Hepatocyte (in vitro differentiated cells): Measurements from ENCODE around the gene SHISA6. TPM values are rescaled to one million over a fixed set of nuclear protein-coding genes. Genes with fewer than 3 reads are reported as not detected.
"Not testable (repeated sequence)": the region's sequence is repeated elsewhere in the genome, so short reads cannot be mapped to it uniquely, and the experiment has no call there.

Experiments
- DNase-seq: peaks from one replicate; pipeline ENCODE4 v3.0.0-alpha.2; 2016; ENCODE audit warnings: low spot score
- H2AFZ ChIP-seq: fragments of 200-600 bp; sonication (generic); 2 replicates; pipeline ENCODE4 v1.6.0; 2016; ENCODE audit warnings: antibody characterized with exemption, mild to moderate bottlenecking
- H3K27ac ChIP-seq: fragments of 200-600 bp; sonication (generic); 2 replicates; pipeline ENCODE4 v1.5.1; 2016; ENCODE audit warnings: mild to moderate bottlenecking
- H3K27me3 ChIP-seq: fragments of 200-600 bp; sonication (generic); 2 replicates; pipeline ENCODE4 v1.6.1; 2016
- H3K36me3 ChIP-seq: fragments of 200-600 bp; sonication (generic); replicated peaks from 2 replicates; pipeline ENCODE4 v1.5.1; 2016; ENCODE audit warnings: low read depth; ENCODE audit not compliant: insufficient read depth
- H3K4me1 ChIP-seq: fragments of 200-600 bp; sonication (generic); 2 replicates; pipeline ENCODE4 v1.5.1; 2016; ENCODE audit warnings: mild to moderate bottlenecking, moderate library complexity; ENCODE audit not compliant: insufficient read depth
- H3K4me2 ChIP-seq: fragments of 200-600 bp; sonication (generic); 2 replicates; pipeline ENCODE4 v1.6.0; 2016
- H3K4me3 ChIP-seq: fragments of 200-600 bp; sonication (generic); 2 replicates; pipeline ENCODE4 v1.5.1; 2016; ENCODE audit warnings: mild to moderate bottlenecking
- H3K79me2 ChIP-seq: fragments of 200-600 bp; sonication (generic); 2 replicates; pipeline ENCODE4 v1.6.0; 2017; ENCODE audit warnings: mild to moderate bottlenecking
- H3K9me2 ChIP-seq: fragments of 200-600 bp; sonication (generic); replicated peaks from 2 replicates; pipeline ENCODE4 v1.6.0; 2017; ENCODE audit warnings: mild to moderate bottlenecking; ENCODE audit not compliant: insufficient read depth
- H3K9me3 ChIP-seq: fragments of 200-600 bp; sonication (generic); 2 replicates; pipeline ENCODE4 v1.5.1; 2016; ENCODE audit warnings: low read depth, mild to moderate bottlenecking
- H4K20me1 ChIP-seq: fragments of 200-600 bp; sonication (generic); 2 replicates; pipeline ENCODE4 v1.6.0; 2016; ENCODE audit warnings: mild to moderate bottlenecking; ENCODE audit not compliant: insufficient read depth, poor library complexity, severe bottlenecking
- CTCF ChIP-seq: fragments of 200-600 bp; sonication (generic); IDR thresholded peaks from 2 replicates; pipeline ENCODE4 v1.5.1; 2016; ENCODE audit warnings: antibody characterized with exemption, mild to moderate bottlenecking; ENCODE audit not compliant: poor library complexity
- EZH2 ChIP-seq: fragments of 200-600 bp; sonication (generic); IDR thresholded peaks from 2 replicates; pipeline ENCODE4 v1.6.1; 2016; ENCODE audit warnings: antibody characterized with exemption, mild to moderate bottlenecking, borderline replicate concordance
- EZH2phosphoT487 ChIP-seq: fragments of 200-600 bp; sonication (generic); IDR thresholded peaks from one replicate; pipeline ENCODE4 v1.6.1; 2018; ENCODE audit warnings: antibody characterized with exemption, mild to moderate bottlenecking, low read depth, moderate library complexity; ENCODE audit not compliant: unreplicated experiment, severe bottlenecking
- WGBS: methylation state at CpG from one replicate; pipeline ENCODE4 v1.1.6; 2016; ENCODE audit warnings: low lambda C conversion rate; ENCODE audit errors: missing lambda C conversion rate; 5-methylcytosine and 5-hydroxymethylcytosine counted together
- polyA plus RNA-seq: library from polyadenylated mRNA; unstranded; fragments of >200 nt; fragmentation: Nextera tagmentation; extraction: Ambion mirVana; gene quantifications from 2 replicates; pipeline ENCODE4 v1.2.1, GENCODE V29; 2016
- total RNA-seq: library from RNA; depleted of rRNA; stranded (reverse); fragments of >200 nt; gene quantifications from 2 replicates; pipeline ENCODE4 v1.2.3, GENCODE V29; 2014

Gene SHISA6
- total and polyA plus RNA-seq, 2 experiments from 2014 or later: 0.21 to 0.80 TPM

GRCh38 chr17:11300201-11300600 lies 59.2 kb downstream of the SHISA6 start:
- Histone ChIP-seq H3K27me3 (no peaks in the 10 kb centered on the region), H3K4me1 (no peaks in the 10 kb centered on the region), H3K27ac (no peak overlapping the region), H3K79me2 (no peaks in the 10 kb centered on the region), H3K9me2 (no peaks in the 10 kb centered on the region), H3K9me3 (no peaks in the 10 kb centered on the region), H4K20me1 (no peaks in the 10 kb centered on the region), H3K4me3 (no peak overlapping the region), H3K4me2 (no peak overlapping the region), H2AFZ (no peak overlapping the region), H3K36me3 (no peaks in the 10 kb centered on the region)
- DNase-seq: no peak
- WGBS: 94% methylated on average over 7 of the region's 7 CpGs
- TF ChIP-seq EZH2phosphoT487 (no peak), CTCF (no peak), EZH2 (no peak)

GRCh38 chr17:11300738-11301137 lies 59.7 kb downstream of the SHISA6 start:
- Histone ChIP-seq H4K20me1 (no peaks in the 10 kb centered on the region), H3K27ac (no peak overlapping the region), H3K4me3 (no peak overlapping the region), H3K36me3 (no peaks in the 10 kb centered on the region), H3K4me1 (no peaks in the 10 kb centered on the region), H2AFZ (no peak overlapping the region), H3K4me2 (no peak overlapping the region), H3K79me2 (no peaks in the 10 kb centered on the region), H3K9me3 (no peaks in the 10 kb centered on the region), H3K9me2 (no peaks in the 10 kb centered on the region), H3K27me3 (no peaks in the 10 kb centered on the region)
- no peak for DNase-seq
- no peak for TF ChIP-seq EZH2
- TF ChIP-seq CTCF: no peak
- no peak for TF ChIP-seq EZH2phosphoT487
- WGBS: 77% methylated on average over 6 of the region's 6 CpGs

GRCh38 chr17:11301874-11302273 lies 60.9 kb downstream of the SHISA6 start:
- H4K20me1 ChIP-seq, DNase-seq, H3K9me2 ChIP-seq, H3K9me3 ChIP-seq, H3K79me2 ChIP-seq, H3K4me1 ChIP-seq, H3K4me2 ChIP-seq, H3K27me3 ChIP-seq, H3K36me3 ChIP-seq, H2AFZ ChIP-seq, H3K4me3 ChIP-seq, H3K27ac ChIP-seq: not testable (repeated sequence)
- WGBS: 99% methylated on average over 5 of the region's 5 CpGs

GRCh38 chr17:11302401-11303186 lies 61.6 kb downstream of the SHISA6 start:
- Histone ChIP-seq H3K4me3 (no peak overlapping the region), H3K9me2 (no peaks in the 10 kb centered on the region), H3K27ac (no peak overlapping the region), H4K20me1 (no peaks in the 10 kb centered on the region), H3K36me3 (no peaks in the 10 kb centered on the region), H3K27me3 (no peaks in the 10 kb centered on the region), H3K4me2 (no peak overlapping the region), H2AFZ (no peak overlapping the region), H3K9me3 (no peaks in the 10 kb centered on the region), H3K79me2 (no peaks in the 10 kb centered on the region), H3K4me1 (no peaks in the 10 kb centered on the region)
- no peak for TF ChIP-seq EZH2phosphoT487
- TF ChIP-seq EZH2: no peak
- TF ChIP-seq CTCF: no peak
- no peak for DNase-seq
- 87% methylated on average over 9 of the region's 9 CpGs for WGBS
